NK-92 treated with Interleukin-12 subunit alpha and Interleukin-12 subunit beta, amount 100 ng/mL, for 24 hours (cell line): ENCODE measurements around the gene POLA2.
"Not testable (repeated sequence)": the region's sequence is repeated elsewhere in the genome, so short reads cannot be mapped to it uniquely, and the experiment has no call there.

ENCODE experiments used
- DNase-seq: peaks from one replicate; lab custom pipeline; 2025; lab: John Stamatoyannopoulos, UW

Gene POLA2

GRCh38 chr11:65308281-65308891, 46.6 kb downstream of the POLA2 start:
- no peak for DNase-seq

DNA sequence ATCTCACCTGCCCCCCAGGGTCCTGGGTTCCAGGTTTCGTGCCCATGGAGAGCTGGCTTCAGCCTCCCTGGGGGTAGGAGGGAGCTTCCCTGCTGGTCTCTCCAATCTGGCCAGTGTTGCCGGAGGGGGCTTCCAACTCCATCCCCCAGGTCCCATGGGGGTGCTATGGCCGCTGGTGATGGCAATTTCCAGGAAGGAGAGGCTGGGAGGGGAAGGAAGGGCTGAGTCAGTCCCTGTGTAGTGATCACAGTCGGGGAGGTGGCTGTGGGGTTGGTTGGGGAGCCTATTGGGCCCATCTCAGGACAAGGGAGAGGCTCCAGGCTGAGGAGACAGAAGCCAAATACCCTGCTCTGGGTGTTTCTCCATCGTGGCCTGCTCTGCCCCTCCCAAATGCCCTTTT, 47.2 kb downstream of the POLA2 start:
- no peak for DNase-seq

- no peak for DNase-seq
Observed at GRCh38 chr11:65310215-65310614, 48.5 kb downstream of the POLA2 start.

DNA sequence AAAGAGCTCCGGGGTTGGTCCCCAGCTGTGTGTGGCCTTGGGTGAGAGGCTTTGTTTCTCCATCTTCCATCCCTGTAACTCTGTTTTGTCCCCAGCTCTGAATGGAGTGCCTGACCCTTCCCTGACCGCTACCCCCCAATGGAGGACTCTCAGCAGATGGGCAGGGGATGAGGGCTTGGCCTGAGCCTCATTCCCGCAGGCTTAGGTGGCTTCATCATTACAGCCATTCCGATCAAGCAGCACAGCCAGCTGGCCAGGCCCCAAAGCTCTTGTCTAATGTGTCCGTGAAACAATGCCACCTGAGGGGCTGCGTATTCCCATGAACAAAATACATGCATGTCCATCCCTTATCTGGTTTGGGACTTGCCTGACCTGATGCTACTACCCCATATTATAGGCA, 49.0 kb downstream of the POLA2 start:
- no peak for DNase-seq

GRCh38 chr11:65311170-65311678, 49.5 kb downstream of the POLA2 start:
- no peak for DNase-seq

DNA sequence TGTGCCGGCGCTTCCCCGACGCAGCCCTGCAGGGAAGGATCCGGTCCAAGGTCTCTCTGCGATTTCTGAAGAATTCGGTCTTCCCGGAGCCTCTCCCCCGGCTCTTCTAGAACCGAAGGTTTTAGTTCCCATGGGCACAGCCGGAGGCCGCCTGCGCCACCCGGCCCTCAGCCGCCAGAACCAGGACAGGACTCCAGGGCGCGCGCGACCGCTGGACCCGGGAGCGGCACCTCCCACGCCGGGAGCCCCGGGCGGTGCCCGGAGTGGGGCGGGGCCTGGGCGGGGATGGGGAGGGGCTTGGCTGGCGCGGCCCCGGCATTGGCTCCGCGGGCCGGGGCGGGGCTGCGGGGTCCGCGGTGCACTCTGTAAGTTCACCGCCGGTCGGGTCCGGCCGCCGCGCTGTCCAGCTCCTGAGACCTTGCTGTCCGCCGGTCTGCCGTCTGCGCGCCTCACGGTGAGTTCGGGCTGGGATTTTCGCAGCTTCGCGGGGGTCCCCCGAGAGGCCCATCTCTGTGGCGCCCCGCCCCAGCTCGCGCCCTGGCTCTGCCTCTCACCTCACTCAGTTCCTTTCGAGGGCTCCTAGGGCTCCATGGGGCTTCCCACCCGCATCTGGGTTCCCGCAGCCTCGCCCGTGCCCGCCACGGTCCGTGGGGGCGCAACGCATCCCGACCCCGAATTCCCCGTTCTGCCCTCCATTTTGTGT, 52.9 kb downstream of the POLA2 start, which contains the start of gene CDC42EP2:
Gene CDC42EP2 (plus strand): TSS at position 366 of the 703 bp plus-strand sequence. CDS start 6,033 bp downstream, outside the sequence.
- no peak for DNase-seq

GRCh38 chr11:65315204-65315865, 53.6 kb downstream of the POLA2 start:
- DNase-seq, result peak; percentile 64

DNA sequence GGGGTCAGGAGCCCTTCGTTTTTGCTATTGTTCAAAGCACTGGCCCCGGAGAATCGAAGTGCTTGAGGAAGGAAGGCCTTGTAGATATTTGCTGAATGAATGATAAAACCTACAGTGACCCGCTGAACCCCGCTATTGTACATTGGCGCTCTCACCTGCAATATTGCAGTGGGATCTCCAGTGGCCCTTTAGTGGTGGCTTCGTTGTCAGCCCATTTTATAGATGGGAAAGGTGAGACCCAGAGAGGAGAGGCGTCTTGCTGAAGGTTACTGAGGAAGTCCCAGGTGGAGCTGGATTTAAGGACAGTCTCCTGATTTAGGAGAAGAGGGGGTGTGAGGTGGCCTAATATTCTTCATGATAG, 54.1 kb downstream of the POLA2 start:
- no peak for DNase-seq

GRCh38 chr11:65316227-65317024, 54.7 kb downstream of the POLA2 start:
- no peak for DNase-seq

GRCh38 chr11:65317025-65317786, 55.4 kb downstream of the POLA2 start:
- no peak for DNase-seq

- no peak for DNase-seq
Observed at GRCh38 chr11:65320386-65321075, 58.8 kb downstream of the POLA2 start.

DNA sequence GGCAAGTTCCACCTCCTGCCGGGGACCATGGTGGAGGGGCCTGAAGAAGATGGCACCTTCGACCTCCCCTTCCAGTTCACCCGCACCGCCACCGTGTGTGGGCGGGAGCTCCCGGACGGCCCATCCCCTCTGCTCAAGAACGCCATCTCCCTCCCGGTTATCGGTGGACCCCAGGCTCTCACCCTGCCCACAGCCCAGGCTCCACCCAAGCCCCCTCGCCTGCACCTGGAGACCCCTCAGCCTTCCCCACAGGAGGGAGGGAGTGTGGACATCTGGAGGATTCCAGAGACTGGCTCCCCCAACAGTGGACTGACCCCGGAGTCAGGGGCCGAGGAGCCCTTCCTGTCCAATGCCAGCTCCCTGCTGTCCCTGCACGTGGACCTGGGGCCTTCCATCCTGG, 59.3 kb downstream of the POLA2 start:
- no peak for DNase-seq

DNA sequence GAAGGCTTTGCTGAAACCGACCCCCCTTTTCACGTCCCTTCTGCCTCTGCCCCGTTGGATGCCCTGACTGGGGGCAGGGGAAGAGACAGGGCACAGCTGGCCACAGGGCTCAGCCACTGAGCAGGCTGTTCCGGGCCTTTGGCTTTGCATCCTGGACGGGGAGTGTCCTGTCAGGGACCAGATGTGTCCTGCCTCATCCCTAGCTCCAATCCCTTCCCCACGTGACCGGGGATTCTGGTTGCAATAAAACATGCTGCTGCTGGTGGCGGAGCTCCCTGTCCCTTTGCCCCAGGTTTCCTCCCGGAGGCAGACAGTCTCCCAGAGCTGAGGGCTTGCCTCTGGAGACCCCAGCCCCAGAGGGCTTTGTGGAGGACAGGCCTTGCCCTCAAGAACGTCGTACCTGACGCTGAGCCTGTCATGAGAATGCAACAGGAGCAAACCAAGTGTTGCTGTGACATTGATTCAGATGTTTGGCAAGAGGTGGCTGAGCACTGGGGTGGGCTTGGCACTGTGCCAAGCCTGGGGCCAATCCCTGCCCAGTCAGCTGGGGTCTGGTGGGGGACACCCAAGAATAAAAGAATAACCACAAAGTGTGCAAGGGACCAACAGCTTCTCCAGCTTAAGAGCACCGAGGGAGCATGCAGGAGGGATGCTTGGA, 60.2 kb downstream of the POLA2 start:
- DNase-seq, result no peak

GRCh38 chr11:65323813-65324212, 62.1 kb downstream of the POLA2 start:
- DNase-seq, result no peak

DNA sequence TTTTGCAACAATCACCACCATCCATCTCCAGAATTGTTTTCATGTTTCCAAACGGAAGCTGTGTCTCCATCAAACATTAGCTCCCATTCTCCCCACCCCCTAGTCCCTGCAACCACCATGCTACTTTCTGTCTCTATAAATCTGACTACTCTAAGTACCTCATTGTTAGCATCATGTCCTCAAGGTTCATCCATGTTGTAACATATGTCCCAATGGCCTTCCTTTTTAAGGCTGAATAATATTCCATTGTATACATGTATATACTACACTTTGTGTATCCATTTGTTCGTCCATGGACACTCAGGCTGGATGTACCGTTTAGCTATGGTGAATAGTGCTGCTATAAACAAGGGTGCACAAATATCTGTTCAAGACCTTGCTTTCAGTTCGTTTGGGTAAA, 63.7 kb downstream of the POLA2 start:
- DNase-seq, result no peak

GRCh38 chr11:65327021-65327420, 65.3 kb downstream of the POLA2 start:
- no peak for DNase-seq

GRCh38 chr11:65329478-65329877, 67.7 kb downstream of the POLA2 start:
- no peak for DNase-seq

DNA sequence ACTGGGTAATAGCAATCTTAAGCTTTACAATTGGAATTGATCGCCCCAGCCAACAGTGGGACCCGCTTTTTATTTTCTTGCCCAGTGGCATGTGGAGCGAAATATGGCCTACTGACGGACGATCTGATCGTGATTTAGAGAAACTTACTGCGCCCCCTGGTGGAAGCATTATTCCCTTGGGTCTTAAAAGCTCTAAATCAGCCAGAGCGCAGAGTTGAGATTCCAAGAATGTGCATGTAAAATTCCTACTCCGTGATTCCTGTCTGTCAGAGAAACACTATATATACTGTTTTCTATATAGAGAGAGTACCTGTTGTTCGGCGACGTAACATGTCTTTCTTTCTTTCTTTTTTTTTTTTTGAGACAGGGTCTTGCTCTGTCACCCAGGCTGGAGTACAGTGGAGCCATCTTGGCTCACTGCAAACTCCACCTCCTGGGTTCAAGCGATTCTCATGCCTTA, 68.2 kb downstream of the POLA2 start:
- DNase-seq, result peak; percentile 49

DNA sequence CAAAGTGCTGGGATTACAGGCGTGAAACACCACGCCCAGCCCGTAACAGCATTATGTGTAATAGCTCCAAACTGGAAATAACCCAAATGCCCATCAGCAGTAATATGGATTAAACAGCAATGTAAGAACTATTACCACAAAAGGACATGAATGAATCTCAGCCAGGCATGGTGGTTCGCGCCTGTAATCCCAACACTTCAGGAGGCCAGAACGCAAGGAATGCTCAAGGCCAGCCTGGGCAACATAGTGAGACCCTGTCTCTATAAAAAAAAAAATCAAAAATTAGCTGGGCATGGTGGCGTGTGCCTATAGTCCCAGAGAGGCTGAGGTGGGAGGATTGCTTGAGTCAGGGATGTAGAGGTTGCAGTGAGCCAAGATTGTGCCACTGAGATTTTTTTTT, 68.8 kb downstream of the POLA2 start:
- DNase-seq, result no peak

DNA sequence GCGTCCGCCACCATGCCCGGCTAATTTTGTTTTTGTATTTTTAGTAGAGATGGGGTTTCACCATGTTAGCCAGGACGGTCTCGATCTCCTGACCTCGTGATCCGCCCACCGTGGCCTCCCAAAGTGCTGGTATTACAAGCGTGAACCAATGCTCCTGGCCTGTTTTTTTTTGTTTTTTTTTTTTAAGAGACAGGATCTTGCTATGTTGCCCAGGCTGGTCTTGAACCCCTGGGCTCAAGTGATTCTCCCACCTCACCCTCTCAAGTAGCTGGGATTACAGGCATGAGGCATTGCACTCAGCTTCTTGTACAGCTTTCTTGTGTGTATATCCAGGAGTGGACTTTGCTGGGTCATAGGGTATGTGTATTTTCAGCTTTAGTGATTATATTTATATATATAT, 70.8 kb downstream of the POLA2 start:
- DNase-seq, result not testable (repeated sequence)
